KBM-7 (cell line): Measurements from ENCODE around the gene MEP1A.
"Not testable (repeated sequence)": the region's sequence is repeated elsewhere in the genome, so short reads cannot be mapped to it uniquely, and the experiment has no call there.

Source experiments
- DNase-seq: peaks from one replicate; pipeline ENCODE4 v3.0.0-alpha.2; 2015
- in situ Hi-C: fragments of 300-500 bp; cut with MboI; formaldehyde crosslinking; loops from 2 replicates; pipeline ENCODE4 v1.14.3; 2020; ENCODE audit warnings: low sequenced_read_pairs, low pct_unique_long_range_greater_than_20kb, mixed read lengths

The MEP1A gene, protein sequence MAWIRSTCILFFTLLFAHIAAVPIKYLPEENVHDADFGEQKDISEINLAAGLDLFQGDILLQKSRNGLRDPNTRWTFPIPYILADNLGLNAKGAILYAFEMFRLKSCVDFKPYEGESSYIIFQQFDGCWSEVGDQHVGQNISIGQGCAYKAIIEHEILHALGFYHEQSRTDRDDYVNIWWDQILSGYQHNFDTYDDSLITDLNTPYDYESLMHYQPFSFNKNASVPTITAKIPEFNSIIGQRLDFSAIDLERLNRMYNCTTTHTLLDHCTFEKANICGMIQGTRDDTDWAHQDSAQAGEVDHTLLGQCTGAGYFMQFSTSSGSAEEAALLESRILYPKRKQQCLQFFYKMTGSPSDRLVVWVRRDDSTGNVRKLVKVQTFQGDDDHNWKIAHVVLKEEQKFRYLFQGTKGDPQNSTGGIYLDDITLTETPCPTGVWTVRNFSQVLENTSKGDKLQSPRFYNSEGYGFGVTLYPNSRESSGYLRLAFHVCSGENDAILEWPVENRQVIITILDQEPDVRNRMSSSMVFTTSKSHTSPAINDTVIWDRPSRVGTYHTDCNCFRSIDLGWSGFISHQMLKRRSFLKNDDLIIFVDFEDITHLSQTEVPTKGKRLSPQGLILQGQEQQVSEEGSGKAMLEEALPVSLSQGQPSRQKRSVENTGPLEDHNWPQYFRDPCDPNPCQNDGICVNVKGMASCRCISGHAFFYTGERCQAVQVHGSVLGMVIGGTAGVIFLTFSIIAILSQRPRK

DNA sequence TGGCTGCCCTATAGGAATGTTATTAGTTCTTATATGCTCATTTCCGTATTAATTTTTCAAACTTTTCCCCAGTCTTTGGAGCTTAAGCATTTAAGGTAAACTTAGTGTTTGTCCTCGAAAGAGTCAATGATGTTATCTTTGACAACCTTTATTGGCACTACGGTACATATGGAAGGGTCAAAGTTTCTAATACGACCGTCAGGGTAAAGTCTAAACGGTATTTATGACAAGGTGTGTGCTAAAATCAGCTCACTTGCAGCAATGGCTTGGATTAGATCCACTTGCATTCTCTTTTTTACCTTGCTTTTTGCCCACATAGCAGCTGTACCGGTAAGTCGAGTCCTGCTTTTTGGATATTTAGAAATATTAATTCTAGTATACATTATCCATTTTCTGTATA is at the start of gene MEP1A:
Gene MEP1A, plus strand, starts transcription at position 252 of the 400 bp plus-strand sequence. Its CDS starts 10 bp downstream, at position 262.
- no peak for DNase-seq
- in situ Hi-C loops, result no loop called here

DNA sequence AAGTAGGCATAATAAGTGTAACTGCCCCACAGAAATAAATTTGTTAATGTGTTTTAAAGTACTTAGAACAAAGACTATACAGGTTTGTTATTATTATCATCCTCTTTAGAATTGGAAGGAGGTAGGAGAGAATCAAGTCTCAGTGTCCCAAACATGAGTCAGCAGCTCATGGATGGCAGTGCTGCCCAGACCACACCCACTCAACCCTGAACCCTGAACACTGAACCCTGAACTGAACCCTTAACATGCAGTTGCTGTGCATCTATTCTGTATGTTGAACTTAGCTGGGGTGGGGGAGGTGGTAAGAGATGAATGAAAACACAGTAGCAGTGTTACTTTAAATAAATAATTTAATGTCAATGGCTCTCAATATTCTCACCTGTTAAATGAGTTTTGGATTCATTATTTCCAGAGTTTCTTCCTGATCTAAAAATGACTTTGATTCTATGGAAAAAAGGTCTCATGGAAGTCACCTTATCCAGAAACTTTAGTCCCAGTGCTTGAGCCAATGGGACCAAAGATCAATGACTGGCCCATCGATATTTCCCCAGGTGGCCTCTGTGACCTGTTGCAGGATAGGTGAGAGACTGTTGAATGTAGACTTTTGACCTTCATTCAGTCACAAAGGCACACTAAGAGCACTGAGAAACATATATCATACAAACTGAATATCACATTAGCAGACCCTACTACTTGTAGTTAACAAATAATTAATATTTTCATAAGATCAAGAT is 49.6 kb upstream of the MEP1A start:
- in situ Hi-C loops, result no loop called here
- no peak for DNase-seq

DNA sequence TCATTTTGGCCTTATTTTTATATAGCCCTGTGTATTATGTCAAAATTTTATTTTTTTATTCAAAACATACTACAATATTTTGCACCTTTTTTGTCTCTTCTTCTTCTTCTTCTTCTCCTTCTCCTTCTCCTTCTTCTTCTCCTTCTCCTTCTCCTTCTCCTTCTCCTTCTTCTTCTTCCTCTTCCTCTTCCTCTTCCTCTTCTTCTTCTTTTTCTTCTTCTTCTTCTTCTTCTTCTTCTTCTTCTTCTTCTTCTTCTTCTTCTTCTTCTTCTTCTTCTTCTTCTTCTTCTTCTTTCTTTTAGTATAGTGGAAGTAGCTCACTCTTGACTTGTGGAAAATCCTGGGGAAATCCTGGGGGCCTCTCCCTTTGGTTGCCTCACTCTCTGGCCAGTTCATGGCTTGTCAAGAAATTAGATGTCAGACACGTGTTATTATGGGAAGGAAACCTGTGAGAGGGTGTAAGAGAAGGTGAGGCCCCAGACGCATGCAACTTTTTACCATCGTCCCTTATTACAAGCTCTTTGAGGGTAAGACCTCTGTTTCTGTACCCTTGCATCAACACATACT is 48.9 kb upstream of the MEP1A start:
- DNase-seq, in situ Hi-C loops: not testable (repeated sequence)

DNA sequence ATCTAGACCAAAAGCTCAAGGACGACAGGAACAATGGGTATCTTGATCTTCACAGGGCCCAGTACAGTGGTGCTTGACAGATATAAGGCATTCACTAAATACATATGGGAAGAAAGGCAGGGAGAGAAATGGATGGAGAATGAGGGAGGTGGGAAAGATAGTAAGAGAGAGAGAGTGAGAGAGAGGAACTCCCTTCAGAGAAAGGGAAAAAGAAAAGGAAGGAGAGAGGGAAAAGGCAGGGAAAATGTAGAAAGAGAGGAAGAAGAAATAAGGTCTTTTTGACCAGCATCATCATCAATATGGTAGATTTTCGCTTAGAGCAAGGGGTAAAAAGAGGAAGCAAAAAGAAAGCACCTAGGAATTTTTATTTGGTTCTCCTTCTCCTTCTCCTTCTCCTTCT is 47.2 kb upstream of the MEP1A start:
- DNase-seq, result no peak
- in situ Hi-C loops, result no loop called here

DNA sequence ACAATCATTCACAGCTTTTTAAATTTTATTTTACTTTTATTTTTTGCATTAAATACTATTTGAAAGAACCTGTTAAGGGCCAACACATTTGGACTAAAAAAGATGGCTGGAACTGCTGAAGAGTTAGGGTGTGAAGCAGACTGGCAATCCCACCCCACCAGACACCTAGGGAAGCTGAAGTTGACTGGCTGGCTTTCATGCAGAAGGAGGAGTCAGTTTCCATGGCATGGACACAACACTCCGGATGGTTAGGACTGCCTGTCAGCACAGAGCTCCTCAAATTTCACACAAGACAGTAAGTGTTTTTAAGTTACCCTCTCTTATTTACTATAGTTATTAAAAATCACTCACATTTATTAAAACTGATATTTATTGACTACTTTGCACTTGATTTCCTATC is 46.5 kb upstream of the MEP1A start, which contains the start of gene ANKRD66:
Gene ANKRD66, plus strand, starts transcription at position 238 of the 400 bp plus-strand sequence. CDS start 5,016 bp downstream, outside the sequence.
- in situ Hi-C loops, result no loop called here
- no peak for DNase-seq

DNA sequence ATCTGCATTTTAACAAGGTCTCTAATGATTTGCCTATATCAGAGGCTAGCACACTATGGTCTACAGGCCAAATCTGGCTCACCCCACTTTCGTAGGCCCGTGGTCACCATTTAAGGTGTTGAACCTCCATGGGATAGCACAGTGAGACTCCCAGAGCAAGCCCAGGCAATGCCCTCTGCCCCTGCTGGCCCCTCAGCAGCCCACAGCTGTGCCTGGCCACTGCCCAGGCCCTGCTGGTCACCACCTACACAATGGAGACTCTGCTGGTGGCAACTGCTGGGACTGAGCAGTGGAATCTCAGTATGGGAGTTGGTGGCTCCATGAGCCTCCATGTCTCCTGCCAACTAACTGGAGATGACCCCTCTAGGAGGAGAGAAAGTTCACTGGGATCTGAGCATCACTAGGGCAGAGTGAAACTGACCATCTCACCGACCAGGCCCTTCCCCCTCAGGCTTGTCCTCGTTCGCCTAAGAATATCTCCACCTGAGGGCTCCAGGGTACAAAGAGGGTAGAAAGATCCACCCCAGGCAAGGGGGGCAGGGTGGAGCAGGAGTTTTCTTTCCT is 44.2 kb upstream of the MEP1A start:
- no peak for DNase-seq
- in situ Hi-C loops, result no loop called here

DNA sequence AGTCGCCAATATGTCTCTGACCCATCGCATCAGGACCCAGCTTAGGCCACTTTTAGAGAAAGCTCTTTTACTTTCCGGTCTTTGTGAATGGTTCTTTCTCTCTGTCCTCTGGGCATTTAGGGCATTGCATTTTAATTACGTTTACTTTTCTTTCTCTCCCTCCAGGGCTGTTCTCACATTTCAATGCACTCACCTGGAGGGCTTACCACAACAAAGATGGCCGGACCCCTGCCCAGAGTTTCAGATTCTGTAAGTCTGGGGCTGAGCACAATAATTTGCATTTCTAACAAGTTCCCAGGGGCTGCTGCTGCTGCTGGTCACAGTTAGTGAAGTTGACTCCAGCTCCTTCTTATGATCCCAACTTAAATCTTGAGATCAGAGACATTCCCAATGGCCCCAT is 43.5 kb upstream of the MEP1A start:
- in situ Hi-C loops, result no loop called here
- DNase-seq, result no peak

DNA sequence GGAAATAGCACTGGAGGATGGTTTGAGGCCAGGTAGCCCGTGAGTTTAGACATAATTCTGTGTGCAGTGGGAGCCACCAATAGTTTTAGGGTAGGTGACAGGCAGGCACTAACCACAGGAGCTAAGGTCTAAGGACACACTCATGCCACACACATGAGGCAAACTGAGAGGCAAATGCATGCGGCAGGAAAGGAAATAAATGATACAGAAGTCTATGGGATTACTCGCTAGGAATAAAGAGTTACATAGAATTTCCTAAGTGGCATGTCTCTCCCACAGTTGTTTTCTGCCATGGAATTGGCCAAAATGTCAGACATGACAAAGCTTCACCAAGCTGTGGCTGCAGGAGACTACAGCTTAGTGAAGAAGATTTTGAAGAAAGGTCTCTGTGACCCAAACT is 41.5 kb upstream of the MEP1A start:
- in situ Hi-C loops, result no loop called here
- no peak for DNase-seq

DNA sequence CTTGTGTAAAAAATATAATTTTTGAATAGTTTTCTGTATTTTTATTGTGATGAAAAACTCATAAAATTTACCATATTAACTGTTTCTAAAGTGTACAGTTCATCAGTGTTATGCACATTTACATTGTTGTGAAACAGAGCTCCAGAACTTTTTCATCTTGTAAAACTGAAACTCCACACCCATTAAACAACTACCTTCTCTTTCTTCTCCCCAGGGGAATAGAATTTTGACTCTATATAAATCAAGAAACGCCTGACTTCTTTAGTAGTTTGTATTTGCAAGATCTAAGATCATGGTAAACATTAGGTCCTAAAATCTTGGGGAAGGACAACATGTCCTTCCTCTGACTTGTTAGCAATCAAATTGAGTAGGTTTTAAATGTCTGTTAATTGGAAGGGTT is 37.3 kb upstream of the MEP1A start:
- DNase-seq, result no peak
- in situ Hi-C loops, result no loop called here

DNA sequence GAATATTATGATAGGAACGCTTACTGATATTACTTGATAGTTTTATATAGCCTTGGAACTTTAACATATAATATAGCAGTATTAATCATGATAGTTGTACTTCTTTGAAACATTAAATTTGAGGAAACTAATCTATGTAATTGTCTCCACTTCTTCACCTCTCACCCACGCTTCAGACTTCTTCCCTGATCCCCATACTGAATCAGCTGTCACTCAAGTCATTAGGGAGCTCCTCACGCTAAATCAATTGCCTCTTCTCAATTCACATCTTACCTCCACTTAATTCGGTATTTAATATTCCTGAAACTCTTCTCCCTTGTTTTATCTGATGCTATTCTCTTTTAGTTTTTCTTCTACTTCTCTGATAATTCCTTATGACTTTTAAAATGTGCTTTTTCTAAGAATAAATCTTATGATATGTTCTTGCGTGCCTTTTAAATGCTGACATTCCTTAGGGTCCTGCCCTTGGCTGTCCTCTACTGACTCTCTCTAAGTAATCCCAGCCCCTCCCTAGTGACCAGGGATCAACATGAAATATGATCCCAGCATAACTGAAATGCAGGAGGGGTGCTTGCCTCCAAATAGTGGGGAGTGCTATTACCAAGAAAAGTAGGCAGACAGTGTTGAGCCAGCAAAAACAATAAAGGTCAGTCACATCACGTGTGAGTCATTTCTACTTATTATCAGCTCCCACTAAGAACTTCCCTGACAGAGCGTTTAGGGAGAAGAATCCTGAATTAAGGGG is 36.5 kb upstream of the MEP1A start:
- in situ Hi-C loops, result no loop called here

DNA sequence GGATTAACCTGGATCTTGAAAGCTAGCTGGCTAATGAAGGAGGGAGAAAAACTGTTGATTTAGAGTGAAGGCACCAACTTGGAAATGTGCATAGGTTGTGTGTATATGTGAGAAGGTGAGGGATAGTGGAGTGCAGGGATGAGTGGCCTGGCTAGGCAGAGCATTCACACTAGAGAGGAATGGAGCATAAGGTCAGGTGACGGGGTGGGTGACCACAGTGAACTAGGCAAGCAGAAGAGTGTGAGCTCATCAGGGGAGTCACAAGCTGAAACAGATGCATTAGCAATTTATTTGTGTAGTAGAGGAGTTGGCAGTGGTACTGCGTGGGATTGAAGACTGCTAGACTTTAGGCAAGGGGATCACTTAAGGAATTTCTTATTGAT is 36.0 kb upstream of the MEP1A start:
- in situ Hi-C loops, result no loop called here
- no peak for DNase-seq

More for the DNA sequence above, 36.5 kb upstream of the MEP1A start:
- DNase-seq, result no peak

DNA sequence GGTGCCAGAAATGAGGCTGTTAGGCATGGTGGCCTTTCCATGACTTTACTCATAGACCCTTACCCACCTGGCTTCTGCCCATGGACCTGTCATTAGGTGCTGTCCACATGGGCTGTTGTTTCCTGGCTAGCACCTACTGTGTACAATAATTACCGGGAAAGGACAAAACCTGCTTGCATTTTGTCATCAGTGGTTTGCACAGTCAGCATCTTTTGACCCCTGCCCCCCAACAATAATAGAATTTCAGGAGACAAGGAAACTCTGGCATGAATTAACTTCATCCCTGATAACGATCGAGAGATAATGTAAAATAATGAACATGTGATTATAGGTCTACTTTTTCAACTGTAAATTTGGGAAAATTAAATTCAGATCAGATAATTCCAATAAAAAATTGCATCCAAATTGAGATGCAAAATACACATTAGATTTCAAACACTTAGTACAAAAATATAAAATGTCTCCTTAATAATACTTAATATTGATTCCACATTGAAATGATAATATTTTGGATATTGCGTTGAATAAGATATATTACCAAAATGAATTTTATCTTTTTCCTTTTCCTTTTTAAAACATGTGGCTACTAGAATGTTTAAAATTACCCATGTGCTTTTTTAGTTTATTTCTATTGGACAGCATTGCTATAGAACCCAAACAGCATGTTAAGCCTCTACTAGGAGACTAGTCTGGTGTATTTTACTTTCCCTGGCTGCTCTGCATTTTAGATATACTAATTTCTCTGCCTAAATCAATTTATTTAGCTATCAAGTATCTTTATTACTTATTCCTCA is 34.0 kb upstream of the MEP1A start:
- no peak for DNase-seq
- in situ Hi-C loops, result no loop called here

DNA sequence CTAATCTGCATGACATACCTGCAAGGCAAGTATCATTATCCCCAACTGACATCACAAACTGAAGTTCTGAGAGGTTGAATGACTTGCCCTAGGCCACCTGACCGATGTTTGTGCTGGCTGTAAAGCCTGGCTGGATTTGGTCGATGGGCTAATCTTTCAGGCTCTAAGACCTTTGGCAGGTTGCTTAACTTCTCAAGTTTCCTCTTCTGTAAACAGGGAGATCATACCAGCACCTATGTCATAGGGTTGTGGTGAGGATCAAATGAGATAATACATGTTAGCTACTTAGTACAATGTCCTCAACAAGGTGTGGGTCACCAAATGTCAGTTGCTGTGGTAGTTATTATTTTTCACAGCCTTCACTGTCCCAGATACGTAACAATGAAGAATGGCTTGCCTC is 32.3 kb upstream of the MEP1A start:
- in situ Hi-C loops, result no loop called here
- DNase-seq, result no peak

DNA sequence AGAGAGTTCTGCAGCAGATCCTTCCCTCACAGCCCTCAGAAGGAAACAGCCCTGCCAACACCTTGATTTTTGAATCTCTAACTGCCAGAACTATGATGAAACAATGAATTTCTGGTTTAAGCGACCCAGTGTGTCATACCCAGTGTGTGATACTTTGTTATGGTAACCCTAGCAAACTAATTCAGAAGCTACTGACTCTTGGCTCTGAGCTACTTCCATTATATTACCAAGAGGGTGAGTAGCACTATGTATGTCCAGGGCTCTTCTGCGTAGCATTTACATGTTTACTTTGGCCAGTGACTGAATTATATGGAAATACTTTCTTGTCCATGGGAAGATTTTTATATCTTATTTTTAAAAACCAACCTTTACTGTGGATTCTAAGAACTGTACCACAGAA is 29.7 kb upstream of the MEP1A start:
- in situ Hi-C loops, result no loop called here
- no peak for DNase-seq

DNA sequence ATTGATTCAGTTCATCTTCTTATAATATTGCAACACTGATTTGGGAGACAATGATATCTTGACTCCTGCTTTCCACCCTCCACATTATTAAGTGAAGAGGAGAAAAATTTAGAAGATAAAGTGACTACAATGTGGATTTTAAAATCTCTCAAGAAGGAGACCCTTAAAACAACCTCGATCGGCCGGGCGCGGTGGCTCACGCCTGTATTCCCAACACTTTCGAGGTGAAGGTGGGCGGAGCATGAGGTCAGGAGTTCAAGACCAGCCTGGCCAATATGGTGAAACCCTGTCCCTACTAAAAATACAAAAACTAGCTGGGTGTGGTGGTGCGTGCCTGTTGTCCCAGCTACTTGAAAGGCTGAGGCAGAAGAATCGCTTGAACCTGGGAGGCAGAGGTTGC is 28.9 kb upstream of the MEP1A start:
- in situ Hi-C loops, DNase-seq: not testable (repeated sequence)

DNA sequence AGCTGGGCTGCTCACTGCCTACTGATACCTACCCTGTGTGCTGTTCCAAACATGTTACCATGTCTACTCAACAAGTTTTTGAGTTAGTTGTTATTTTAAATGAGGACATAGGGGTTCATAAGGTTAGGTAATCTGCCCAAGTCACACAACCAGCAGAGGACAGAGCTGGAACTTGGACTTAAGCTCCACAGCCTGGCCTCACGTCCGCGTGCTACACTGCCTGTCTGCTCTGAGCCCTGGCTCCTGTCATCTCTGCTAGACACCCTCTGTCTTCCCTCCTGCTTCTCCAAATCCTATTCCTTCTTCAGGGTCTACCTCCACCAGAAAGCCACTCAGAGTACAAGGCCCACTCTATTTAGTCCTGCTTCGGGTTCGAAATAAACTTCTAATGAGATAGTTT is 28.2 kb upstream of the MEP1A start:
- in situ Hi-C loops, result no loop called here
- DNase-seq, result no peak

DNA sequence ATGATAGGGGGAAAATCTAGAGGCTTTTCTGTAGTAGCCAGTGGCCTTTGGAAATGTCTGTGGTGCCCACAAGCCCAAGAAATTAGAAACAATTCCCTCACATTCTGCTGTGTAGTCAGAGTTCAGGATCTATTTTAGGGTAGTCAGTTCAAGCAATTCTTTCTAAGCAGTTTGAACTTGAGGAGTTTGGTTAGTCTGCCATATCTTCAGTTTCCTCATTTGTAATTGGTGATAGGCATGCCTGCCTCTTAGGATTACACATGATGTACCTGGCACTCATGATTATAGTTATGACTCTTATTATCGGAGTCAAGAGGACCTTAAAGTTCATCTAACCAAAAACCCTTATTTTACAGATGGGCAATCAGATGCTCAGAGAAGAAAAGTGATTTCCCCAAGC is 21.2 kb upstream of the MEP1A start:
- in situ Hi-C loops, result no loop called here
- peak; percentile 20 for DNase-seq

DNA sequence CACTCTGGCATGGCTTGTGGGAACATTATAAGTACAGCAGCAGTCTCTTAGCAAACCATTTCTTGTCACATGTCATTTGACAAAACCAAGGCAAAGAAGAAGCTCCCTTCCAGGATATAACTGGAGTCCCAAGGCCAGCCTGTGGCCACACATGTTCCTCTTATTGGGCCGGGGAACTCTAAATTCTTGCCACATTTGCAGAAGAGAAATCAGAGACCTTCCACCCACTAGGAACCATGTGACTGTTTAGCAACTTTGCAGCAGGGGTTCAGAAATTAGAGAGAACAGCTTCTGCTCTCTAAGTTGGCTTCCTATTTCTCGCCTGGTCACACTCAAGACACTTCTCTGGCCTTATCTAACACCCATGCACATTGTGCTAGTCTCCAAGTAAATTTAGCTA is 20.4 kb upstream of the MEP1A start:
- DNase-seq, result peak; percentile 89
- in situ Hi-C loops, result no loop called here
